Mesendoderm (in vitro differentiated cells): ENCODE results near the gene TRPM5.

Source experiments
- DNase-seq: peaks from one replicate; pipeline ENCODE4 v3.0.0; 2013
- H2AK5ac ChIP-seq: 2 replicates; pipeline ENCODE4 v1.6.1; 2013; ENCODE audit warnings: low read length, inconsistent platforms
- H2BK120ac ChIP-seq: 2 replicates; pipeline ENCODE4 v1.6.1; 2013; ENCODE audit warnings: low read depth, mild to moderate bottlenecking, low read length, moderate library complexity, mixed read lengths
- H2BK15ac ChIP-seq: replicated peaks from 2 replicates; pipeline ENCODE4 v1.6.1; 2013; ENCODE audit warnings: low read depth, mild to moderate bottlenecking, moderate library complexity
- H2BK5ac ChIP-seq: 2 replicates; pipeline ENCODE4 v1.6.1; 2013; ENCODE audit warnings: low read length, inconsistent platforms
- H3K18ac ChIP-seq: 2 replicates; pipeline ENCODE4 v1.6.1; 2013; ENCODE audit warnings: mild to moderate bottlenecking, low read length, mixed read lengths
- H3K23ac ChIP-seq: one replicate; pipeline ENCODE4 v1.6.1; 2013; ENCODE audit warnings: low read length
- H3K27ac ChIP-seq: 2 replicates; pipeline ENCODE4 v1.5.1; 2013; ENCODE audit warnings: low read depth, mild to moderate bottlenecking, inconsistent platforms, low read length, moderate library complexity
- H3K27me3 ChIP-seq: 2 replicates; pipeline ENCODE4 v1.6.1; 2013; ENCODE audit warnings: low read length, control low read depth, mild to moderate bottlenecking, inconsistent platforms; ENCODE audit not compliant: insufficient read depth, poor library complexity
- H3K36me3 ChIP-seq: 2 replicates; pipeline ENCODE4 v1.6.1; 2013; ENCODE audit warnings: low read length, inconsistent platforms; ENCODE audit not compliant: control insufficient read depth, insufficient read depth
- H3K4ac ChIP-seq: one replicate; pipeline ENCODE4 v1.6.1; 2013; ENCODE audit warnings: low read depth, mild to moderate bottlenecking, low read length, moderate library complexity
- H3K4me1 ChIP-seq: 2 replicates; pipeline ENCODE4 v1.6.1; 2013; ENCODE audit warnings: low read depth, low read length, inconsistent platforms; ENCODE audit not compliant: control insufficient read depth
- H3K4me2 ChIP-seq: 2 replicates; pipeline ENCODE4 v1.6.1; 2013; ENCODE audit warnings: low read length
- H3K4me3 ChIP-seq: 2 replicates; pipeline ENCODE4 v1.5.1; 2013; ENCODE audit warnings: mild to moderate bottlenecking, low read length
- H3K56ac ChIP-seq: one replicate; pipeline ENCODE4 v1.6.1; 2013; ENCODE audit warnings: low read length
- H3K79me1 ChIP-seq: 2 replicates; pipeline ENCODE4 v1.6.1; 2013; ENCODE audit warnings: low read length, inconsistent platforms
- H3K79me2 ChIP-seq: 2 replicates; pipeline ENCODE4 v1.6.1; 2013; ENCODE audit warnings: mild to moderate bottlenecking, low read length; ENCODE audit not compliant: control insufficient read depth, insufficient read depth
- H3K9ac ChIP-seq: 2 replicates; pipeline ENCODE4 v1.6.1; 2013; ENCODE audit warnings: low read length, inconsistent platforms
- H4K5ac ChIP-seq: one replicate; pipeline ENCODE4 v1.6.1; 2013; ENCODE audit warnings: low read length
- H4K8ac ChIP-seq: one replicate; pipeline ENCODE4 v1.6.1; 2013; ENCODE audit warnings: low read depth, mild to moderate bottlenecking, control low read depth, low read length, moderate library complexity
- WGBS: extraction: QIAGEN DNeasy Blood & Tissue Kit; methylation state at CpG from one replicate; pipeline ENCODE4 v1.1.7; 2013; ENCODE audit warnings: low lambda C conversion rate, missing lambda C conversion rate; ENCODE audit not compliant: insufficient coverage; ENCODE audit errors: extremely low coverage; 5-methylcytosine and 5-hydroxymethylcytosine counted together

The TRPM5 gene

GRCh38 chr11:2427721-2428321 is 16.5 kb downstream of the TRPM5 start:
- no peak for DNase-seq
- no CpG with 5 or more reads among the region's 12 CpGs for WGBS

GRCh38 chr11:2426826-2427521 is 17.3 kb downstream of the TRPM5 start:
- Histone ChIP-seq H3K79me1 (no peaks in the 10 kb centered on the region), H3K56ac (no peak overlapping the region), H3K4me2 (no peak overlapping the region), H3K27ac (no peak overlapping the region), H2BK15ac (no peak overlapping the region), H3K23ac (no peak overlapping the region), H3K18ac (no peak overlapping the region), H3K4ac (no peak overlapping the region), H2AK5ac (no peak overlapping the region), H4K8ac (no peak overlapping the region), H2BK5ac (no peak overlapping the region), H3K36me3 (no peaks in the 10 kb centered on the region), H3K79me2 (no peaks in the 10 kb centered on the region), H3K27me3 (no peaks in the 10 kb centered on the region), H2BK120ac (no peak overlapping the region), H3K4me1 (no peaks in the 10 kb centered on the region), H4K5ac (no peak overlapping the region), H3K9ac (no peak overlapping the region), H3K4me3 (no peak overlapping the region)
- no CpG with 5 or more reads among the region's 14 CpGs for WGBS
- DNase-seq, result no peak

More at GRCh38 chr11:2427721-2428321, 16.5 kb downstream of the TRPM5 start:
- Histone ChIP-seq H3K36me3 (no peaks in the 10 kb centered on the region), H4K5ac (no peak overlapping the region), H3K9ac (no peak overlapping the region), H3K4me2 (no peak overlapping the region), H2AK5ac (no peak overlapping the region), H3K4me3 (no peak overlapping the region), H3K4ac (no peak overlapping the region), H3K27ac (no peak overlapping the region), H3K4me1 (no peaks in the 10 kb centered on the region), H2BK120ac (no peak overlapping the region), H2BK15ac (no peak overlapping the region), H3K18ac (no peak overlapping the region), H3K79me2 (no peaks in the 10 kb centered on the region), H3K79me1 (no peaks in the 10 kb centered on the region), H2BK5ac (no peak overlapping the region), H3K56ac (no peak overlapping the region), H4K8ac (no peak overlapping the region), H3K27me3 (no peaks in the 10 kb centered on the region), H3K23ac (no peak overlapping the region)

- Histone ChIP-seq H4K8ac (no peak overlapping the region), H3K36me3 (no peaks in the 10 kb centered on the region), H2BK120ac (no peak overlapping the region), H3K4me3 (no peak overlapping the region), H3K23ac (no peak overlapping the region), H3K27me3 (no peaks in the 10 kb centered on the region), H3K79me2 (no peaks in the 10 kb centered on the region), H2BK5ac (no peak overlapping the region), H3K27ac (no peak overlapping the region), H3K4me1 (no peaks in the 10 kb centered on the region), H4K5ac (no peak overlapping the region), H2BK15ac (no peak overlapping the region), H3K4ac (no peak overlapping the region), H3K4me2 (no peak overlapping the region), H3K9ac (no peak overlapping the region), H3K18ac (no peak overlapping the region), H2AK5ac (no peak overlapping the region), H3K56ac (no peak overlapping the region), H3K79me1 (no peaks in the 10 kb centered on the region)
- DNase-seq, result no peak
- WGBS, result no CpG with 5 or more reads among the region's 13 CpGs
Measured at GRCh38 chr11:2426221-2426620, 18.1 kb downstream of the TRPM5 start.

GRCh38 chr11:2425506-2425905 is 18.8 kb downstream of the TRPM5 start:
- Histone ChIP-seq H3K56ac (no peak overlapping the region), H3K79me1 (no peaks in the 10 kb centered on the region), H3K4me1 (no peaks in the 10 kb centered on the region), H3K36me3 (no peaks in the 10 kb centered on the region), H3K27me3 (no peaks in the 10 kb centered on the region), H4K5ac (no peak overlapping the region), H2BK5ac (no peak overlapping the region), H3K9ac (no peak overlapping the region), H3K4ac (no peak overlapping the region), H3K27ac (no peak overlapping the region), H2AK5ac (no peak overlapping the region), H4K8ac (no peak overlapping the region), H3K79me2 (no peaks in the 10 kb centered on the region), H2BK120ac (no peak overlapping the region), H3K23ac (no peak overlapping the region), H2BK15ac (no peak overlapping the region), H3K4me2 (no peak overlapping the region), H3K4me3 (no peak overlapping the region), H3K18ac (no peak overlapping the region)
- DNase-seq, result no peak
- no CpG with 5 or more reads among the region's 8 CpGs for WGBS

GRCh38 chr11:2424811-2425495 is 19.4 kb downstream of the TRPM5 start:
- no peaks in the 10 kb centered on the region for H3K79me2 ChIP-seq
- no CpG with 5 or more reads among the region's 28 CpGs for WGBS
- H3K4me2 ChIP-seq, result no peak overlapping the region

More at GRCh38 chr11:2424811-2425495, 19.4 kb downstream of the TRPM5 start:
- Histone ChIP-seq H3K18ac (no peak overlapping the region), H3K4me3 (no peak overlapping the region), H3K79me1 (no peaks in the 10 kb centered on the region), H3K27ac (no peak overlapping the region), H3K36me3 (no peaks in the 10 kb centered on the region), H3K9ac (no peak overlapping the region), H3K23ac (no peak overlapping the region), H3K27me3 (no peaks in the 10 kb centered on the region), H4K5ac (no peak overlapping the region), H4K8ac (no peak overlapping the region), H3K4ac (no peak overlapping the region), H2AK5ac (no peak overlapping the region), H2BK15ac (no peak overlapping the region), H3K56ac (no peak overlapping the region), H2BK5ac (no peak overlapping the region), H2BK120ac (no peak overlapping the region), H3K4me1 (no peaks in the 10 kb centered on the region)
- DNase-seq, result no peak
